Bronchial epithelial cell (primary cell): ENCODE results near the gene LLCFC1. TPM values are rescaled to one million over a fixed set of nuclear protein-coding genes. Genes with fewer than 3 reads are reported as not detected.
A peak's percentile ranks its signal among the peaks of the same experiment; 100 is the strongest.

ENCODE experiments used
- DNase-seq: peaks from one replicate; pipeline ENCODE4 v3.0.0-alpha.2; 2010; ENCODE audit warnings: low read depth
- FAIRE-seq: peaks from 2 replicates; lab custom pipeline; 2011; peaks lifted over from hg19 to GRCh38; lab: Jason Lieb, UNC
- H3K27me3 ChIP-seq: 2 replicates; pipeline ENCODE4 v1.5.1; 2011; ENCODE audit warnings: low read length; ENCODE audit not compliant: control insufficient read depth, insufficient read depth
- H3K36me3 ChIP-seq: 2 replicates; pipeline ENCODE4 v1.5.1; 2011; ENCODE audit warnings: low read length; ENCODE audit not compliant: control insufficient read depth, insufficient read depth
- H3K4me3 ChIP-seq: 2 replicates; pipeline ENCODE4 v1.5.1; 2011; ENCODE audit warnings: mild to moderate bottlenecking, low read depth, low read length, control low read depth
- total RNA-seq: library from RNA; depleted of rRNA; stranded (reverse); fragments of >200 nt; gene quantifications from 2 replicates; pipeline ENCODE4 v1.2.1, GENCODE V29; 2014
- TF ChIP-seq, protein P1 (sequence below): IDR thresholded peaks from 2 replicates; pipeline ENCODE4 v1.5.1; 2011; ENCODE audit warnings: mild to moderate bottlenecking, moderate library complexity, low read length, control low read depth, inconsistent platforms; ENCODE audit not compliant: insufficient read depth, severe bottlenecking

The LLCFC1 gene
- total RNA-seq, 1 donor from 2014 or later: not detected

- FAIRE-seq (no peak), DNase-seq (no peak)
- H3K36me3 ChIP-seq: no peaks in the 10 kb centered on the region
- TF ChIP-seq, protein P1, sequence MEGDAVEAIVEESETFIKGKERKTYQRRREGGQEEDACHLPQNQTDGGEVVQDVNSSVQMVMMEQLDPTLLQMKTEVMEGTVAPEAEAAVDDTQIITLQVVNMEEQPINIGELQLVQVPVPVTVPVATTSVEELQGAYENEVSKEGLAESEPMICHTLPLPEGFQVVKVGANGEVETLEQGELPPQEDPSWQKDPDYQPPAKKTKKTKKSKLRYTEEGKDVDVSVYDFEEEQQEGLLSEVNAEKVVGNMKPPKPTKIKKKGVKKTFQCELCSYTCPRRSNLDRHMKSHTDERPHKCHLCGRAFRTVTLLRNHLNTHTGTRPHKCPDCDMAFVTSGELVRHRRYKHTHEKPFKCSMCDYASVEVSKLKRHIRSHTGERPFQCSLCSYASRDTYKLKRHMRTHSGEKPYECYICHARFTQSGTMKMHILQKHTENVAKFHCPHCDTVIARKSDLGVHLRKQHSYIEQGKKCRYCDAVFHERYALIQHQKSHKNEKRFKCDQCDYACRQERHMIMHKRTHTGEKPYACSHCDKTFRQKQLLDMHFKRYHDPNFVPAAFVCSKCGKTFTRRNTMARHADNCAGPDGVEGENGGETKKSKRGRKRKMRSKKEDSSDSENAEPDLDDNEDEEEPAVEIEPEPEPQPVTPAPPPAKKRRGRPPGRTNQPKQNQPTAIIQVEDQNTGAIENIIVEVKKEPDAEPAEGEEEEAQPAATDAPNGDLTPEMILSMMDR: no peak
- no peaks in the 10 kb centered on the region for H3K27me3 ChIP-seq
- H3K4me3 ChIP-seq: no peak overlapping the region
Measured at GRCh38 chr7:142898377-142899170, 40.7 kb upstream of the LLCFC1 start.

DNA sequence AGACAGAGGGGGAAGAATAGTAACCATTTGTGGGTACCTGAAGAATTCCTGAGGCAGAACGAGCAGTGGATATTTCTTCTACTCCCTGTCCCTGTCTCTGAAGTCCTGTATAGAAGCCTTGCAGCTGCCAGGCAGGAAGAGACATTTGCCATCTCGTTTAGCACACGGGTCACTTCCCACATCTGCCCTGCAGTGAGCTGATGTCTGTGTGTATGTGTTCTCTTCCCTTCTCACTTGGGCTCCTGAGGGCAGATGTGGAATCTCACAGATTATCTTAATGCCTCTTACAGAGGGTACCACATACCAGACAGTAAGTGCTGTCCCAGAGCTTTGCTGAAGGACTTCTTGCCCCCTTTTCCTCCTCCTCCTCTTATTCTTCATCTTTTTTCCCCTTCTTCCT is 39.6 kb upstream of the LLCFC1 start:
- no peaks in the 10 kb centered on the region for H3K36me3 ChIP-seq
- TF ChIP-seq, protein P1: no peak
- no peak overlapping the region for H3K4me3 ChIP-seq
- FAIRE-seq: peak; percentile 32
- no peaks in the 10 kb centered on the region for H3K27me3 ChIP-seq
- no peak for DNase-seq

GRCh38 chr7:142901426-142902259 is 37.6 kb upstream of the LLCFC1 start:
- H3K4me3 ChIP-seq: no peak overlapping the region
- FAIRE-seq: peak; percentile 13
- H3K36me3 ChIP-seq: no peaks in the 10 kb centered on the region
- TF ChIP-seq, protein P1: no peak
- DNase-seq: no peak
- H3K27me3 ChIP-seq: no peaks in the 10 kb centered on the region

- DNase-seq: no peak
- FAIRE-seq: no peak
- Histone ChIP-seq H3K4me3 (no peak overlapping the region), H3K36me3 (no peaks in the 10 kb centered on the region), H3K27me3 (no peaks in the 10 kb centered on the region)
- TF ChIP-seq, protein P1: no peak
Measured at GRCh38 chr7:142904128-142904527, 35.2 kb upstream of the LLCFC1 start.

GRCh38 chr7:142905759-142906158 is 33.5 kb upstream of the LLCFC1 start:
- DNase-seq (no peak), FAIRE-seq (no peak)
- Histone ChIP-seq H3K36me3 (no peaks in the 10 kb centered on the region), H3K27me3 (no peaks in the 10 kb centered on the region), H3K4me3 (no peak overlapping the region)
- TF ChIP-seq, protein P1: no peak
